Astrocyte of the hippocampus (primary cell): Measurements from ENCODE around the gene SYT14.
"Not testable (repeated sequence)": the region's sequence is repeated elsewhere in the genome, so short reads cannot be mapped to it uniquely, and the experiment has no call there.

Experiments used
- DNase-seq: peaks from one replicate; pipeline ENCODE4 v3.0.0; 2011; ENCODE audit warnings: low read depth, low spot score

SYT14 gene

GRCh38 chr1:209937996-209938959 is at the start of gene SYT14:
TSS of gene SYT14 (plus strand) at chr1:209938217. CDS start at chr1:209938265, 48 bp downstream.
- peak; percentile 86 for DNase-seq

- not testable (repeated sequence) for DNase-seq
Measured at GRCh38 chr1:209888291-209889076, 49.5 kb upstream of the SYT14 start.

- DNase-seq, result no peak
Measured at GRCh38 chr1:209889077-209889418, 49.0 kb upstream of the SYT14 start.

- DNase-seq, result no peak
Measured at GRCh38 chr1:209890641-209891330, 47.2 kb upstream of the SYT14 start.

- no peak for DNase-seq
Measured at GRCh38 chr1:209893751-209894150, 44.3 kb upstream of the SYT14 start.

GRCh38 chr1:209895709-209896108 is 42.3 kb upstream of the SYT14 start:
- peak; percentile 59 for DNase-seq

- DNase-seq, result peak; percentile 32
Measured at GRCh38 chr1:209896346-209896745, 41.7 kb upstream of the SYT14 start.

GRCh38 chr1:209898271-209898670 is 39.7 kb upstream of the SYT14 start:
- DNase-seq, result not testable (repeated sequence)

GRCh38 chr1:209898851-209899250 is 39.2 kb upstream of the SYT14 start:
- DNase-seq, result not testable (repeated sequence)

- DNase-seq, result no peak
Measured at GRCh38 chr1:209899948-209900347, 38.1 kb upstream of the SYT14 start.

GRCh38 chr1:209900734-209901133 is 37.3 kb upstream of the SYT14 start:
- DNase-seq, result peak; percentile 76

GRCh38 chr1:209901211-209901610 is 36.8 kb upstream of the SYT14 start:
- DNase-seq, result no peak

- not testable (repeated sequence) for DNase-seq
Measured at GRCh38 chr1:209904774-209905173, 33.2 kb upstream of the SYT14 start.

GRCh38 chr1:209911746-209912145 is 26.3 kb upstream of the SYT14 start:
- no peak for DNase-seq

- no peak for DNase-seq
Measured at GRCh38 chr1:209912306-209912705, 25.7 kb upstream of the SYT14 start.

- DNase-seq, result not testable (repeated sequence)
Measured at GRCh38 chr1:209919637-209920036, 18.4 kb upstream of the SYT14 start.

- no peak for DNase-seq
Measured at GRCh38 chr1:209920844-209921243, 17.2 kb upstream of the SYT14 start.

- DNase-seq, result no peak
Measured at GRCh38 chr1:209924390-209924789, 13.6 kb upstream of the SYT14 start.

GRCh38 chr1:209926045-209926444 is 12.0 kb upstream of the SYT14 start:
- DNase-seq, result peak; percentile 90

GRCh38 chr1:209927466-209927865 is 10.6 kb upstream of the SYT14 start:
- DNase-seq, result no peak

GRCh38 chr1:209929751-209930150 is 8.3 kb upstream of the SYT14 start:
- no peak for DNase-seq

GRCh38 chr1:209931141-209931540 is 6.9 kb upstream of the SYT14 start:
- no peak for DNase-seq
